Measurements from ENCODE around the gene MTERF2. TPM values are rescaled to one million over a fixed set of nuclear protein-coding genes. Genes with fewer than 3 reads are reported as not detected.

The MTERF2 gene
- total RNA-seq, 1 experiment from 2014 or later: 7.8 TPM

DNA sequence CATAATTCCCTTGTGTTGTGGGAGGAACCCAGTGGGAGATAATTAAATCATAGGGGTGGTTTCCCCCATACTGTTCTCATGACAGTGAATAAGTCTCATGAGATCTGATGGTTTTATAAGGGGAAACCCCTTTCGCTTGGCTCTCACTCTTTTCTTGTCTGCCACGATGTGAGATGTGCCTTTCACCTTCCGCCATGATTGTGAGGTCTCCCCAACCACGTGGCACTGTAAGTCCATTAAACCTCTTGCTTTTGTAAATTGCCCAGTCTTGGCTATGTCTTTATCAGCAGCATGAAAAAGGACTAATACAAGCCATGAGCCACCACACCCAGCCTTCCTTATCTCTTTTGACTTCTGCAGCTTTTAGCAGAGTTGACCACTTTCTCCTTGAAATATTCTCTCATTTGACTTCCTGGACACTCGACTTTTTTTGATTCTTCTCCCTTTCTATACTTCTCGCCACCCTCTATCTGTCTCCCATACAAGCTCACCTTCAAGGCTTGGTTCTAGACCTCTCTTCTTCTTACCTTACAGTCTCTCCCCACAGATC lies 2.3 kb downstream of the MTERF2 start:
- Histone ChIP-seq H3K9me3 (ENCODE audit: control insufficient read depth in 1 of 2, insufficient read depth in 1 of 2, low read depth in 1 of 2, low read length in 2 of 2) (no peaks in the 10 kb centered on the region), H3K4me3 (replicated peaks in 1 of 2; ENCODE audit: low read depth in 1 of 2, low read length in 2 of 2) (no peak overlapping the region), H3K36me3 (ENCODE audit: control insufficient read depth in 1 of 2, insufficient read depth in 2 of 2, low read length in 2 of 2) (peaks cover 0 to 5% of the 10 kb centered on the region in 2 experiments; a peak in 1 of 4 replicates), H3K27ac (ENCODE audit: low read depth, low read length) (no peak overlapping the region), H3K9me2 (ENCODE audit: insufficient read depth) (no peaks in the 10 kb centered on the region), H3K27me3 (ENCODE audit: insufficient read depth, low read length) (no peaks in the 10 kb centered on the region), H3K4me1 (ENCODE audit: control insufficient read depth in 1 of 2, insufficient read depth in 2 of 2, low read length in 2 of 2) (peaks cover 8 to 15% of the 10 kb centered on the region in 2 experiments; a peak in 3 of 4 replicates), H3K79me2 (ENCODE audit: insufficient read depth, low read length) (peaks cover 6% of the 10 kb centered on the region; the same call in 1 of the 2 replicates), H2AFZ (ENCODE audit: low read depth, low read length, poor library complexity, severe bottlenecking) (no peak overlapping the region), H3K4me2 (ENCODE audit: low read length) (no peak overlapping the region), H4K20me1 (ENCODE audit: insufficient read depth) (no peaks in the 10 kb centered on the region), H3K9ac (ENCODE audit: low read length) (no peak overlapping the region)
- intact Hi-C loops (cut with micrococcal nuclease): no loop called here
- TF ChIP-seq ELF1 (IDR thresholded peaks at IDR 0.05; ENCODE audit: borderline replicate concordance, low read depth) (no peak), SRF (IDR thresholded peaks at IDR 0.05; ENCODE audit: low read depth) (no peak), RAD21 (IDR thresholded peaks at IDR 0.05; ENCODE audit: low read depth) (no peak), TCF7L2 (IDR thresholded peaks at IDR 0.05; ENCODE audit: borderline replicate concordance, extremely low read depth, insufficient read depth, insufficient read length) (no peak), ZFX (IDR thresholded peaks at IDR 0.05) (no peak), ZNF274 (IDR thresholded peaks at IDR 0.05; ENCODE audit: low read depth, low read length) (no peak)
- TF ChIP-seq, protein P1, sequence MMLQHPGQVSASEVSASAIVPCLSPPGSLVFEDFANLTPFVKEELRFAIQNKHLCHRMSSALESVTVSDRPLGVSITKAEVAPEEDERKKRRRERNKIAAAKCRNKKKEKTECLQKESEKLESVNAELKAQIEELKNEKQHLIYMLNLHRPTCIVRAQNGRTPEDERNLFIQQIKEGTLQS (IDR thresholded peaks at IDR 0.05): no peak
- TF ChIP-seq, protein P2, sequence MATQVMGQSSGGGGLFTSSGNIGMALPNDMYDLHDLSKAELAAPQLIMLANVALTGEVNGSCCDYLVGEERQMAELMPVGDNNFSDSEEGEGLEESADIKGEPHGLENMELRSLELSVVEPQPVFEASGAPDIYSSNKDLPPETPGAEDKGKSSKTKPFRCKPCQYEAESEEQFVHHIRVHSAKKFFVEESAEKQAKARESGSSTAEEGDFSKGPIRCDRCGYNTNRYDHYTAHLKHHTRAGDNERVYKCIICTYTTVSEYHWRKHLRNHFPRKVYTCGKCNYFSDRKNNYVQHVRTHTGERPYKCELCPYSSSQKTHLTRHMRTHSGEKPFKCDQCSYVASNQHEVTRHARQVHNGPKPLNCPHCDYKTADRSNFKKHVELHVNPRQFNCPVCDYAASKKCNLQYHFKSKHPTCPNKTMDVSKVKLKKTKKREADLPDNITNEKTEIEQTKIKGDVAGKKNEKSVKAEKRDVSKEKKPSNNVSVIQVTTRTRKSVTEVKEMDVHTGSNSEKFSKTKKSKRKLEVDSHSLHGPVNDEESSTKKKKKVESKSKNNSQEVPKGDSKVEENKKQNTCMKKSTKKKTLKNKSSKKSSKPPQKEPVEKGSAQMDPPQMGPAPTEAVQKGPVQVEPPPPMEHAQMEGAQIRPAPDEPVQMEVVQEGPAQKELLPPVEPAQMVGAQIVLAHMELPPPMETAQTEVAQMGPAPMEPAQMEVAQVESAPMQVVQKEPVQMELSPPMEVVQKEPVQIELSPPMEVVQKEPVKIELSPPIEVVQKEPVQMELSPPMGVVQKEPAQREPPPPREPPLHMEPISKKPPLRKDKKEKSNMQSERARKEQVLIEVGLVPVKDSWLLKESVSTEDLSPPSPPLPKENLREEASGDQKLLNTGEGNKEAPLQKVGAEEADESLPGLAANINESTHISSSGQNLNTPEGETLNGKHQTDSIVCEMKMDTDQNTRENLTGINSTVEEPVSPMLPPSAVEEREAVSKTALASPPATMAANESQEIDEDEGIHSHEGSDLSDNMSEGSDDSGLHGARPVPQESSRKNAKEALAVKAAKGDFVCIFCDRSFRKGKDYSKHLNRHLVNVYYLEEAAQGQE (IDR thresholded peaks at IDR 0.05; ENCODE audit: low read depth): no peak
- TF ChIP-seq, protein P3, sequence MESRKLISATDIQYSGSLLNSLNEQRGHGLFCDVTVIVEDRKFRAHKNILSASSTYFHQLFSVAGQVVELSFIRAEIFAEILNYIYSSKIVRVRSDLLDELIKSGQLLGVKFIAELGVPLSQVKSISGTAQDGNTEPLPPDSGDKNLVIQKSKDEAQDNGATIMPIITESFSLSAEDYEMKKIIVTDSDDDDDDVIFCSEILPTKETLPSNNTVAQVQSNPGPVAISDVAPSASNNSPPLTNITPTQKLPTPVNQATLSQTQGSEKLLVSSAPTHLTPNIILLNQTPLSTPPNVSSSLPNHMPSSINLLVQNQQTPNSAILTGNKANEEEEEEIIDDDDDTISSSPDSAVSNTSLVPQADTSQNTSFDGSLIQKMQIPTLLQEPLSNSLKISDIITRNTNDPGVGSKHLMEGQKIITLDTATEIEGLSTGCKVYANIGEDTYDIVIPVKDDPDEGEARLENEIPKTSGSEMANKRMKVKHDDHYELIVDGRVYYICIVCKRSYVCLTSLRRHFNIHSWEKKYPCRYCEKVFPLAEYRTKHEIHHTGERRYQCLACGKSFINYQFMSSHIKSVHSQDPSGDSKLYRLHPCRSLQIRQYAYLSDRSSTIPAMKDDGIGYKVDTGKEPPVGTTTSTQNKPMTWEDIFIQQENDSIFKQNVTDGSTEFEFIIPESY (IDR thresholded peaks at IDR 0.05; ENCODE audit: extremely low read depth, insufficient replicate concordance, low read length): no peak
- RAD21 ChIA-PET (ENCODE audit: low non-redundant PET in 1 of 2, low total read pairs in 2 of 2, uncharacterized antibody in 2 of 2, unreplicated experiment in 2 of 2): no interaction called here
- no TSS peak for BruUV-seq (replicated peaks)
- no peak for DNase-seq (ENCODE audit: low read depth, low spot score)
- CTCF ChIA-PET: no interaction called here
- ATAC-seq: no peak
- POLR2A ChIA-PET: no interaction called here
